ENCODE measurements around the gene ENTREP3. TPM values are rescaled to one million over a fixed set of nuclear protein-coding genes. Genes with fewer than 3 reads are reported as not detected.
"Not testable (repeated sequence)": the region's sequence is repeated elsewhere in the genome, so short reads cannot be mapped to it uniquely, and the experiment has no call there.

The ENTREP3 gene
- total and polyA plus RNA-seq, 2 donors (not counting 3 experiments of a cell fraction or from before 2014, with no cell fraction given) = 27.4 to 62.7 TPM

GRCh38 chr1:155247667-155248553 is 7.4 kb downstream of the ENTREP3 start:
- BruUV-seq (replicated peaks) = no TSS peak
- H4K20me1 ChIP-seq (replicated peaks; ENCODE audit: control insufficient read depth, extremely low read depth, insufficient read depth, low read length) = no peaks in the 10 kb centered on the region
- no peak for FAIRE-seq

GRCh38 chr1:155246796-155247195 is 8.5 kb downstream of the ENTREP3 start:
- dilution Hi-C loops (cut with MboI; ENCODE audit: extremely low pct_ligation_motif_present, low sequenced_read_pairs); H3K4me3 ChIP-seq (replicated peaks in 1 of 3; ENCODE audit: insufficient read depth in 1 of 3, low read depth in 1 of 3, low read length in 3 of 3); H2AFZ ChIP-seq (ENCODE audit: low read depth, low read length); H3K27me3 ChIP-seq (ENCODE audit: control insufficient read depth in 2 of 2, insufficient read depth in 2 of 2, low read length in 2 of 2); BruUV-seq (replicated peaks); FAIRE-seq; H3K27ac ChIP-seq (ENCODE audit: insufficient read depth, low read depth, low read length); H4K20me1 ChIP-seq (replicated peaks; ENCODE audit: control insufficient read depth, extremely low read depth, insufficient read depth, low read length); H3K9me3 ChIP-seq (replicated peaks; ENCODE audit: control insufficient read depth, insufficient read depth, low read length); H3K4me2 ChIP-seq (ENCODE audit: insufficient read depth, low read length); intact Hi-C loops (cut with micrococcal nuclease); DNase-seq (ENCODE audit: low read depth, low spot score); H3K9ac ChIP-seq (replicated peaks; ENCODE audit: extremely low read depth, insufficient read depth, low read length); H3K79me2 ChIP-seq (ENCODE audit: control insufficient read depth, insufficient read depth, low read length); H3K9me1 ChIP-seq (replicated peaks; ENCODE audit: control insufficient read depth, extremely low read depth, insufficient read depth, low read length); CTCF ChIA-PET: not testable (repeated sequence)
- POLR2A ChIA-PET = interaction anchor here (0.6 kb wide), 1 partner anchor 9 kb away, joined by 4 read pairs; no protein-coding TSS in a partner anchor
- H3K4me1 ChIP-seq (ENCODE audit: control insufficient read depth, extremely low read depth, insufficient read depth, low read length) = peaks cover 17% of the 10 kb centered on the region
- peaks cover 3 to 14% of the 10 kb centered on the region in 2 experiments for H3K36me3 ChIP-seq (ENCODE audit: control insufficient read depth in 2 of 2, extremely low read depth in 1 of 2, insufficient read depth in 2 of 2, low read length in 2 of 2)

More at GRCh38 chr1:155247667-155248553, 7.4 kb downstream of the ENTREP3 start:
- dilution Hi-C loops (cut with MboI; ENCODE audit: extremely low pct_ligation_motif_present, low sequenced_read_pairs) = no loop called here
- no peak for TF ChIP-seq POLR2A (IDR thresholded peaks at IDR 0.05; ENCODE audit: low read depth, low read length)
- TF ChIP-seq FOS (IDR thresholded peaks at IDR 0.05; ENCODE audit: borderline replicate concordance, insufficient read depth, low read length) = no peak
- no peak for TF ChIP-seq GATA2 (IDR thresholded peaks at IDR 0.05; ENCODE audit: insufficient read depth, insufficient read length, low read depth, low read length)
- no peak for TF ChIP-seq EZH2 (IDR thresholded peaks at IDR 0.05; ENCODE audit: borderline replicate concordance, low read depth, low read length, severe bottlenecking)
- no peak for TF ChIP-seq CTCF (IDR thresholded peaks at IDR 0.05; ENCODE audit: extremely low read depth in 1 of 2, insufficient read depth in 1 of 2, low read depth in 1 of 2, low read length in 2 of 2)
- TF ChIP-seq POLR2AphosphoS5 (IDR thresholded peaks at IDR 0.05; ENCODE audit: insufficient read depth, low read depth, low read length) = no peak
- Histone ChIP-seq H2AFZ (ENCODE audit: low read depth, low read length) (no peak overlapping the region), H3K36me3 (ENCODE audit: control insufficient read depth in 2 of 2, extremely low read depth in 1 of 2, insufficient read depth in 2 of 2, low read length in 2 of 2) (peaks cover 3 to 14% of the 10 kb centered on the region in 2 experiments), H3K9ac (replicated peaks; ENCODE audit: extremely low read depth, insufficient read depth, low read length) (no peak overlapping the region), H3K9me1 (replicated peaks; ENCODE audit: control insufficient read depth, extremely low read depth, insufficient read depth, low read length) (no peaks in the 10 kb centered on the region), H3K4me1 (ENCODE audit: control insufficient read depth, extremely low read depth, insufficient read depth, low read length) (peaks cover 17% of the 10 kb centered on the region), H3K27me3 (ENCODE audit: control insufficient read depth in 2 of 2, insufficient read depth in 2 of 2, low read length in 2 of 2) (no peaks in the 10 kb centered on the region), H3K27ac (ENCODE audit: insufficient read depth, low read depth, low read length) (no peak overlapping the region), H3K4me2 (ENCODE audit: insufficient read depth, low read length) (no peak overlapping the region), H3K79me2 (ENCODE audit: control insufficient read depth, insufficient read depth, low read length) (peaks cover 7% of the 10 kb centered on the region), H3K9me3 (replicated peaks; ENCODE audit: control insufficient read depth, insufficient read depth, low read length) (no peaks in the 10 kb centered on the region), H3K4me3 (replicated peaks in 1 of 3; ENCODE audit: insufficient read depth in 1 of 3, low read depth in 1 of 3, low read length in 3 of 3) (no peak overlapping the region)
- ChIA-PET CTCF (interaction anchor here (1.3 to 5.8 kb wide), 4 partner anchors 10 to 401 kb away, joined by 4 to 115 read pairs (median 4); partner anchors contain the start of gene RUSC1), POLR2A (interaction anchor here (0.6 kb wide), 1 partner anchor 23 kb away, joined by 8 read pairs; no protein-coding TSS in a partner anchor)
- intact Hi-C loops (cut with micrococcal nuclease) = no loop called here
- no peak for DNase-seq (ENCODE audit: low read depth, low spot score)

Data from endothelial cell of umbilical vein (primary cell).